Spleen (tissue), 7 donors: ENCODE results near the gene SEZ6L2.

ENCODE experiments used
- CTCF ChIP-seq, 11 experiments: fragments of 200-600 bp in 7 of 11; fragments of 450-650 bp in 4 of 11; sonication (generic) in 4 of 11; IDR thresholded peaks in 8 of 11; conservative IDR thresholded peaks in 3 of 11; 1 replicate in 7 of 11; 2 replicates in 4 of 11; pipeline versions ENCODE4 v1.4.0 to v1.8.0; 2016 to 2021; ENCODE audit warnings: antibody characterized with exemption in 11 of 11, inconsistent platforms in 4 of 11, mild to moderate bottlenecking in 1 of 11
- POLR2AphosphoS5 ChIP-seq, 3 donors: sonication (generic); formaldehyde crosslinking; IDR thresholded peaks; one replicate each; pipeline ENCODE4 v1.5.1; 2017; ENCODE audit warnings: antibody characterized with exemption in 3 of 3
- donor health status: DM: no; HTN: no; CAD: no; lungs with moderate emphysema.
- donor health status: DM: no; HTN: no; CAD: no.
- donor health status: DM: no; HTN: no; CAD: no.

GRCh38 chr16:29862884-29863668, 36.3 kb downstream of the SEZ6L2 start, which contains the start of gene CDIPT:
- peak; percentile 28 to 86 (median 70) for TF ChIP-seq CTCF (IDR thresholded peaks at IDR 0.05 in 8 of 11, conservative IDR thresholded peaks at IDR 0.05 in 3 of 11)
- TF ChIP-seq POLR2AphosphoS5 (IDR thresholded peaks at IDR 0.05) = peak; percentile 87 to 98 (median 89)
